HEK293 (cell line): ENCODE results near the gene XPNPEP1.

Source experiments
- CTCF ChIA-PET: fragments of 350-600 bp; formaldehyde crosslinking; extraction: SDS; loops from one replicate; lab custom pipeline; 2021; ENCODE audit warnings: antibody characterized with exemption; lab: Yijun Ruan, JAX
- POLR2A ChIA-PET: fragments of 300-600 bp; formaldehyde crosslinking; extraction: SDS; loops from one replicate; lab custom pipeline; 2020; ENCODE audit warnings: antibody characterized with exemption, inconsistent platforms; lab: Yijun Ruan, JAX
- H3K27ac ChIP-seq: fragments of 200-500 bp; sonication (Bioruptor generic); 2 replicates; pipeline ENCODE4 v1.5.1; 2014; ENCODE audit warnings: low read depth, low read length, control low read depth, inconsistent platforms; ENCODE audit errors: extremely low read depth
- H3K36me3 ChIP-seq, 2 experiments: fragments of 200-500 bp in 1 of 2; sonication (Bioruptor generic) in 1 of 2; 1 replicate in 1 of 2; 2 replicates in 1 of 2; pipeline ENCODE4 v1.5.1; 2014 to 2017; ENCODE audit warnings: inconsistent platforms in 2 of 2, low read length in 2 of 2; ENCODE audit not compliant: control insufficient read depth in 2 of 2, insufficient read depth in 1 of 2
- H3K4me1 ChIP-seq: fragments of 200-500 bp; sonication (Bioruptor generic); 2 replicates; pipeline ENCODE4 v1.5.1; 2014; ENCODE audit warnings: mild to moderate bottlenecking, low read length, inconsistent platforms; ENCODE audit not compliant: control insufficient read depth, insufficient read depth
- H3K4me3 ChIP-seq: 2 replicates; pipeline ENCODE4 v1.5.1; 2011; ENCODE audit warnings: low read depth, mild to moderate bottlenecking, control low read depth, low read length, moderate library complexity
- H3K9me3 ChIP-seq: fragments of 200-500 bp; sonication (Bioruptor generic); 2 replicates; pipeline ENCODE4 v1.5.1; 2014; ENCODE audit warnings: low read depth, low read length, inconsistent platforms; ENCODE audit not compliant: control insufficient read depth, insufficient read depth
- KLF8 ChIP-seq: fragments of 450-650 bp; formaldehyde crosslinking; IDR thresholded peaks from 2 replicates; pipeline ENCODE4 v1.5.1; 2016; ENCODE audit warnings: missing biosample characterization, missing genetic modification characterization
- SP3 ChIP-seq: fragments of 450-650 bp; formaldehyde crosslinking; IDR thresholded peaks from 2 replicates; pipeline ENCODE4 v1.5.1; 2016; ENCODE audit warnings: missing biosample characterization, missing genetic modification characterization
- YY1 ChIP-seq: fragments of 450-650 bp; formaldehyde crosslinking; IDR thresholded peaks from 2 replicates; pipeline ENCODE4 v1.5.1; 2018; ENCODE audit warnings: missing biosample characterization, missing genetic modification characterization
- ZBTB17 ChIP-seq: fragments of 450-650 bp; formaldehyde crosslinking; IDR thresholded peaks from 2 replicates; pipeline ENCODE4 v1.5.1; 2016; ENCODE audit warnings: missing biosample characterization, missing genetic modification characterization
- ZEB2 ChIP-seq: fragments of 450-650 bp; formaldehyde crosslinking; IDR thresholded peaks from 2 replicates; pipeline ENCODE4 v1.5.1; 2016; ENCODE audit warnings: missing biosample characterization, missing genetic modification characterization
- ZFP69B ChIP-seq: fragments of 450-650 bp; formaldehyde crosslinking; IDR thresholded peaks from 2 replicates; pipeline ENCODE4 v1.5.1; 2016; ENCODE audit warnings: missing biosample characterization, missing genetic modification characterization
- ZNF133 ChIP-seq: fragments of 450-650 bp; formaldehyde crosslinking; IDR thresholded peaks from 2 replicates; pipeline ENCODE4 v1.5.1; 2016; ENCODE audit warnings: missing biosample characterization, missing genetic modification characterization
- ZNF19 ChIP-seq: fragments of 450-650 bp; formaldehyde crosslinking; IDR thresholded peaks from 2 replicates; pipeline ENCODE4; 2016; ENCODE audit warnings: missing biosample characterization, missing genetic modification characterization, low read depth
- ZNF211 ChIP-seq: fragments of 450-650 bp; formaldehyde crosslinking; IDR thresholded peaks from 2 replicates; pipeline ENCODE4 v1.5.1; 2016; ENCODE audit warnings: low read depth, missing biosample characterization, missing genetic modification characterization
- ZNF24 ChIP-seq: fragments of 450-650 bp; formaldehyde crosslinking; IDR thresholded peaks from 2 replicates; pipeline ENCODE4 v1.5.1; 2016; ENCODE audit warnings: missing biosample characterization, missing genetic modification characterization
- ZNF433 ChIP-seq: fragments of 450-650 bp; formaldehyde crosslinking; IDR thresholded peaks from 2 replicates; pipeline ENCODE4 v1.5.1; 2016; ENCODE audit warnings: missing biosample characterization, missing genetic modification characterization, low read depth
- ZNF629 ChIP-seq: fragments of 450-650 bp; formaldehyde crosslinking; IDR thresholded peaks from 2 replicates; pipeline ENCODE4 v1.5.1; 2017; ENCODE audit warnings: missing biosample characterization, missing genetic modification characterization
- ZNF660 ChIP-seq: fragments of 450-650 bp; IDR thresholded peaks from 2 replicates; pipeline ENCODE4 v1.5.1; 2018; ENCODE audit warnings: missing biosample characterization, mild to moderate bottlenecking, missing genetic modification characterization
- ZNF777 ChIP-seq: fragments of 450-650 bp; formaldehyde crosslinking; IDR thresholded peaks from 2 replicates; pipeline ENCODE4 v1.5.1; 2017; ENCODE audit warnings: missing biosample characterization, missing genetic modification characterization, borderline replicate concordance
- ZNF843 ChIP-seq: fragments of 450-650 bp; formaldehyde crosslinking; IDR thresholded peaks from 2 replicates; pipeline ENCODE4 v1.5.1; 2016; ENCODE audit warnings: missing biosample characterization, missing genetic modification characterization
- ZSCAN30 ChIP-seq: fragments of 450-650 bp; IDR thresholded peaks from 2 replicates; pipeline ENCODE4 v1.5.1; 2018; ENCODE audit warnings: missing biosample characterization, mild to moderate bottlenecking, missing genetic modification characterization, moderate library complexity
- ZXDB ChIP-seq: fragments of 450-650 bp; formaldehyde crosslinking; IDR thresholded peaks from 2 replicates; pipeline ENCODE4 v1.5.1; 2016; ENCODE audit warnings: missing biosample characterization, missing genetic modification characterization
- TF ChIP-seq, protein P1 (sequence below): fragments of 450-650 bp; IDR thresholded peaks from 2 replicates; pipeline ENCODE4 v1.5.1; 2018; ENCODE audit warnings: missing biosample characterization, missing genetic modification characterization
- TF ChIP-seq, protein P2 (sequence below): sonication (generic); formaldehyde crosslinking; IDR thresholded peaks from 2 replicates; pipeline ENCODE4 v1.8.1; 2022; ENCODE audit warnings: mild to moderate bottlenecking, moderate library complexity, missing genetic modification reagents
- TF ChIP-seq, protein P3 (sequence below): fragments of 450-650 bp; formaldehyde crosslinking; IDR thresholded peaks from 2 replicates; pipeline ENCODE4; 2016; ENCODE audit warnings: missing biosample characterization, missing genetic modification characterization
- TF ChIP-seq, protein P4 (sequence below): fragments of 450-650 bp; formaldehyde crosslinking; IDR thresholded peaks from 2 replicates; pipeline ENCODE4 v1.5.1; 2016; ENCODE audit warnings: missing biosample characterization, missing genetic modification characterization
- TF ChIP-seq, protein P5 (sequence below): fragments of 450-650 bp; formaldehyde crosslinking; IDR thresholded peaks from 2 replicates; pipeline ENCODE4 v1.5.1; 2016; ENCODE audit warnings: missing biosample characterization, missing genetic modification characterization
- TF ChIP-seq, protein P6 (sequence below): fragments of 450-650 bp; formaldehyde crosslinking; IDR thresholded peaks from 2 replicates; pipeline ENCODE4 v1.5.1; 2016; ENCODE audit warnings: missing biosample characterization, missing genetic modification characterization

XPNPEP1 gene

DNA sequence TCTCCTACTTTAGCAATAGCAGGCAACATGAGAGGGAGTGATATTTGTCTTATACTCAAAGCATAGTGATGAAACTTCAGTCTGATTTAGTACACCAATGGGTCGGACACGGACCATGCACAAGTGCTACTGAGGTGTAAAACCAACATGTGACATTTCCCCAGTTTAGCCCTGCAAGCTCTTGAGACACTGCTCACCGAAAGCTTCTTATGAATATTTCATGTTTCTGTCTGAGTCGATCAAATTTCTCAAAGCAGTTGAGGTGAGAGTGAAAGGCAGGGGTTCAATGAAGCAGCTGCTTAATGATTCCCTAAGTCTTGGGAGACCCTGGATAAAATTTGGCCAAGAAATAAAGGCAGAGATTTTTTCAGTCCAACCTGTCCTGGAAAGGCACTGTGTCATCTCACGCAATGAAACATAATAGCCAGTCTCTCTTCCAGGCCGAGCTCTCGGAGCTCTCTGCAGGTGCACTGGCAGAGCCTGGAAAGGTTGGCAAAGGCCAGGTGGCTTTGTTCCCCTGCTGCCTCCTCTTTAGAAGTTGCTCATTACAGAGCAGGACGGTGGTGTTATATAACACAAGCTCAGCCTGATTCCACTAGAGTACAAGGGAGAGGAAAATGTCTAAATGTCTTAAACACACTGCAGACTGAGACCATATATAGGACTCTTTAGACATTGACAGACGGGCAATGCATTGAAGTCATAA is 33.9 kb upstream of the XPNPEP1 start:
- H3K27ac ChIP-seq = no peak overlapping the region
- TF ChIP-seq, protein P1, sequence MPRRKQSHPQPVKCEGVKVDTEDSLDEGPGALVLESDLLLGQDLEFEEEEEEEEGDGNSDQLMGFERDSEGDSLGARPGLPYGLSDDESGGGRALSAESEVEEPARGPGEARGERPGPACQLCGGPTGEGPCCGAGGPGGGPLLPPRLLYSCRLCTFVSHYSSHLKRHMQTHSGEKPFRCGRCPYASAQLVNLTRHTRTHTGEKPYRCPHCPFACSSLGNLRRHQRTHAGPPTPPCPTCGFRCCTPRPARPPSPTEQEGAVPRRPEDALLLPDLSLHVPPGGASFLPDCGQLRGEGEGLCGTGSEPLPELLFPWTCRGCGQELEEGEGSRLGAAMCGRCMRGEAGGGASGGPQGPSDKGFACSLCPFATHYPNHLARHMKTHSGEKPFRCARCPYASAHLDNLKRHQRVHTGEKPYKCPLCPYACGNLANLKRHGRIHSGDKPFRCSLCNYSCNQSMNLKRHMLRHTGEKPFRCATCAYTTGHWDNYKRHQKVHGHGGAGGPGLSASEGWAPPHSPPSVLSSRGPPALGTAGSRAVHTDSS (tag by site-specific recombination) = no peak
- no peak for TF ChIP-seq ZNF133 (tag by site-specific recombination)
- no peak for TF ChIP-seq ZNF19 (tag by site-specific recombination)
- TF ChIP-seq ZNF433 (tag by site-specific recombination) = no peak
- TF ChIP-seq, protein P2, sequence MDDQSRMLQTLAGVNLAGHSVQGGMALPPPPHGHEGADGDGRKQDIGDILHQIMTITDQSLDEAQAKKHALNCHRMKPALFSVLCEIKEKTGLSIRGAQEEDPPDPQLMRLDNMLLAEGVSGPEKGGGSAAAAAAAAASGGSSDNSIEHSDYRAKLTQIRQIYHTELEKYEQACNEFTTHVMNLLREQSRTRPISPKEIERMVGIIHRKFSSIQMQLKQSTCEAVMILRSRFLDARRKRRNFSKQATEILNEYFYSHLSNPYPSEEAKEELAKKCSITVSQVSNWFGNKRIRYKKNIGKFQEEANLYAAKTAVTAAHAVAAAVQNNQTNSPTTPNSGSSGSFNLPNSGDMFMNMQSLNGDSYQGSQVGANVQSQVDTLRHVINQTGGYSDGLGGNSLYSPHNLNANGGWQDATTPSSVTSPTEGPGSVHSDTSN = no peak
- TF ChIP-seq, protein P3, sequence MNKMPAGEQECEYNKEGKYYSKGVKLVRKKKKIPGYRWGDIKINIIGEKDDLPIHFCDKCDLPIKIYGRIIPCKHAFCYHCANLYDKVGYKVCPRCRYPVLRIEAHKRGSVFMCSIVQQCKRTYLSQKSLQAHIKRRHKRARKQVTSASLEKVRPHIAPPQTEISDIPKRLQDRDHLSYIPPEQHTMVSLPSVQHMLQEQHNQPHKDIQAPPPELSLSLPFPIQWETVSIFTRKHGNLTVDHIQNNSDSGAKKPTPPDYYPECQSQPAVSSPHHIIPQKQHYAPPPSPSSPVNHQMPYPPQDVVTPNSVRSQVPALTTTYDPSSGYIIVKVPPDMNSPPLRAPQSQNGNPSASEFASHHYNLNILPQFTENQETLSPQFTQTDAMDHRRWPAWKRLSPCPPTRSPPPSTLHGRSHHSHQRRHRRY (tag by site-specific recombination) = no peak
- TF ChIP-seq, protein P4, sequence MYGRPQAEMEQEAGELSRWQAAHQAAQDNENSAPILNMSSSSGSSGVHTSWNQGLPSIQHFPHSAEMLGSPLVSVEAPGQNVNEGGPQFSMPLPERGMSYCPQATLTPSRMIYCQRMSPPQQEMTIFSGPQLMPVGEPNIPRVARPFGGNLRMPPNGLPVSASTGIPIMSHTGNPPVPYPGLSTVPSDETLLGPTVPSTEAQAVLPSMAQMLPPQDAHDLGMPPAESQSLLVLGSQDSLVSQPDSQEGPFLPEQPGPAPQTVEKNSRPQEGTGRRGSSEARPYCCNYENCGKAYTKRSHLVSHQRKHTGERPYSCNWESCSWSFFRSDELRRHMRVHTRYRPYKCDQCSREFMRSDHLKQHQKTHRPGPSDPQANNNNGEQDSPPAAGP (tag by site-specific recombination) = no peak
- TF ChIP-seq ZNF211 (tag by site-specific recombination) = no peak
- TF ChIP-seq ZFP69B (tag by site-specific recombination) = no peak
- no peaks in the 10 kb centered on the region for H3K9me3 ChIP-seq
- peaks cover 16% of the 10 kb centered on the region for H3K4me1 ChIP-seq
- H3K4me3 ChIP-seq = no peak overlapping the region
- ChIA-PET POLR2A (no interaction called here), CTCF (interaction anchor here (0.6 to 2.7 kb wide), 17 partner anchors 9 to 383 kb away, joined by 3 to 18 read pairs (median 3); no protein-coding TSS in a partner anchor)
- H3K36me3 ChIP-seq = no peaks in the 10 kb centered on the region

DNA sequence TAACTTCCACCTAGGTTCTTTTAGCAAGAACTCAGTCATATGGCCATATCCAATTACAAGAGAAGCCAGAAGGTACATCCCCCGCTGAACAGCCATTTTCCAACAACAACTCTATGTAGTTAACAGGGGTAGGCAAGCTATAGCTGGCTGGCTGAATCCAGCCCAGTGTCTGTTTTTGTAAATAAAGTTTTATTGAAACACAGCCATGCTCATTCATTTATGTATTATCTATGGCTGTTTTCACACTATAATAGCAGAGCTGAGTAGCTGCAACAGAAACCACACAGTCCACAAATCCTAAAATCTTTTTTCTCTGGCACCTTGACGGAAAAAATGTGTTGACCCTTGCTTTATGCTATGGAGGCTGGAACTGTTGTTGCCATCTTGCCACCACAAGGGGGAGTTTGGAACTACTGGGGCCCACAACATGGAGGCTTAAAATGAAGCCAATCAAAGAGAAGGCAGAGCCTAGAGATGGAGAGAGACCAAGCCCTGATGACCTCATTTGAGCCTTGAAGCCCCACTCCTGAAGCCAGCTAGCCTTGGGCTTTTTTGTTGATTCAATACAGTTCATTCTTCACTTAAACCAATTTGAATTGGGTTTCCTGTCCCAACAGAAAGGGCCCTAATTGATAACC is 33.3 kb upstream of the XPNPEP1 start:
- no peaks in the 10 kb centered on the region for H3K9me3 ChIP-seq
- no peak overlapping the region for H3K4me3 ChIP-seq
- ChIA-PET CTCF (interaction anchor here (0.6 to 2.7 kb wide), 17 partner anchors 8 to 382 kb away, joined by 3 to 18 read pairs (median 3); no protein-coding TSS in a partner anchor), POLR2A (no interaction called here)
- H3K4me1 ChIP-seq = peaks cover 10% of the 10 kb centered on the region
- H3K27ac ChIP-seq = no peak overlapping the region
- H3K36me3 ChIP-seq = no peaks in the 10 kb centered on the region
- peak; percentile 46 for TF ChIP-seq SP3 (tag by site-specific recombination)
- TF ChIP-seq ZNF24 (tag by site-specific recombination) = 0 out of 2 replicates have a peak, but pooled peaks have one; percentile 47
- TF ChIP-seq, protein P5, sequence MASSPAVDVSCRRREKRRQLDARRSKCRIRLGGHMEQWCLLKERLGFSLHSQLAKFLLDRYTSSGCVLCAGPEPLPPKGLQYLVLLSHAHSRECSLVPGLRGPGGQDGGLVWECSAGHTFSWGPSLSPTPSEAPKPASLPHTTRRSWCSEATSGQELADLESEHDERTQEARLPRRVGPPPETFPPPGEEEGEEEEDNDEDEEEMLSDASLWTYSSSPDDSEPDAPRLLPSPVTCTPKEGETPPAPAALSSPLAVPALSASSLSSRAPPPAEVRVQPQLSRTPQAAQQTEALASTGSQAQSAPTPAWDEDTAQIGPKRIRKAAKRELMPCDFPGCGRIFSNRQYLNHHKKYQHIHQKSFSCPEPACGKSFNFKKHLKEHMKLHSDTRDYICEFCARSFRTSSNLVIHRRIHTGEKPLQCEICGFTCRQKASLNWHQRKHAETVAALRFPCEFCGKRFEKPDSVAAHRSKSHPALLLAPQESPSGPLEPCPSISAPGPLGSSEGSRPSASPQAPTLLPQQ (tag by site-specific recombination) = peak; percentile 99
- peak; percentile 67 for TF ChIP-seq ZBTB17 (tag by site-specific recombination)
- TF ChIP-seq YY1 (tag by site-specific recombination) = peak; percentile 43; the same call in 1 of the 2 replicates
- no peak for TF ChIP-seq ZNF843 (tag by site-specific recombination)
- peak; percentile 24; the same call in 1 of the 2 replicates for TF ChIP-seq ZXDB (tag by site-specific recombination)
- 0 out of 2 replicates have a peak, but pooled peaks have one; percentile 29 for TF ChIP-seq KLF8
- peak; percentile 24; the same call in 1 of the 2 replicates for TF ChIP-seq ZEB2 (tag by site-specific recombination)
- TF ChIP-seq ZNF629 = peak; percentile 39; the same call in 1 of the 2 replicates
- TF ChIP-seq ZSCAN30 (tag by site-specific recombination) = 0 out of 2 replicates have a peak, but pooled peaks have one; percentile 26
- TF ChIP-seq, protein P6, sequence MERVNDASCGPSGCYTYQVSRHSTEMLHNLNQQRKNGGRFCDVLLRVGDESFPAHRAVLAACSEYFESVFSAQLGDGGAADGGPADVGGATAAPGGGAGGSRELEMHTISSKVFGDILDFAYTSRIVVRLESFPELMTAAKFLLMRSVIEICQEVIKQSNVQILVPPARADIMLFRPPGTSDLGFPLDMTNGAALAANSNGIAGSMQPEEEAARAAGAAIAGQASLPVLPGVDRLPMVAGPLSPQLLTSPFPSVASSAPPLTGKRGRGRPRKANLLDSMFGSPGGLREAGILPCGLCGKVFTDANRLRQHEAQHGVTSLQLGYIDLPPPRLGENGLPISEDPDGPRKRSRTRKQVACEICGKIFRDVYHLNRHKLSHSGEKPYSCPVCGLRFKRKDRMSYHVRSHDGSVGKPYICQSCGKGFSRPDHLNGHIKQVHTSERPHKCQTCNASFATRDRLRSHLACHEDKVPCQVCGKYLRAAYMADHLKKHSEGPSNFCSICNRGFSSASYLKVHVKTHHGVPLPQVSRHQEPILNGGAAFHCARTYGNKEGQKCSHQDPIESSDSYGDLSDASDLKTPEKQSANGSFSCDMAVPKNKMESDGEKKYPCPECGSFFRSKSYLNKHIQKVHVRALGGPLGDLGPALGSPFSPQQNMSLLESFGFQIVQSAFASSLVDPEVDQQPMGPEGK (tag by site-specific recombination) = peak; percentile 41; the same call in 1 of the 2 replicates
- no peak for TF ChIP-seq ZNF777 (tag by site-specific recombination)
- peak; percentile 95 for TF ChIP-seq ZNF660 (tag by site-specific recombination)
